Astrocyte (in vitro differentiated cells and primary cell): ENCODE measurements around the gene CARS1. TPM values are rescaled to one million over a fixed set of nuclear protein-coding genes. Genes with fewer than 3 reads are reported as not detected.

ENCODE experiments used
- DNase-seq: peaks from one replicate; pipeline ENCODE4 v3.0.0-alpha.2; 2010; ENCODE audit warnings: low read depth
- FAIRE-seq: peaks from 2 replicates; lab custom pipeline; 2011; peaks lifted over from hg19 to GRCh38; lab: Jason Lieb, UNC
- H2AFZ ChIP-seq: 2 replicates; pipeline ENCODE4 v1.6.0; 2012; ENCODE audit warnings: low read depth, low read length, inconsistent platforms
- H3K27ac ChIP-seq: 2 replicates; pipeline ENCODE4 v1.5.1; 2011; ENCODE audit warnings: low read depth, low read length, inconsistent platforms
- H3K27me3 ChIP-seq: 2 replicates; pipeline ENCODE4 v1.6.0; 2011; ENCODE audit warnings: low read length, inconsistent platforms; ENCODE audit not compliant: insufficient read depth
- H3K36me3 ChIP-seq: 2 replicates; pipeline ENCODE4 v1.5.1; 2011; ENCODE audit warnings: low read length, inconsistent platforms; ENCODE audit not compliant: insufficient read depth
- H3K4me1 ChIP-seq: 2 replicates; pipeline ENCODE4 v1.5.1; 2011; ENCODE audit warnings: low read length, inconsistent platforms; ENCODE audit not compliant: insufficient read depth
- H3K4me2 ChIP-seq: 2 replicates; pipeline ENCODE4 v1.6.0; 2012; ENCODE audit warnings: low read length, inconsistent platforms
- H3K4me3 ChIP-seq: 2 replicates; pipeline ENCODE4 v1.5.1; 2011; ENCODE audit warnings: low read depth, mild to moderate bottlenecking, low read length, inconsistent platforms; ENCODE audit not compliant: insufficient read depth
- H3K79me2 ChIP-seq: 2 replicates; pipeline ENCODE4 v1.6.0; 2012; ENCODE audit warnings: mild to moderate bottlenecking, low read length, inconsistent platforms; ENCODE audit not compliant: insufficient read depth
- H3K9ac ChIP-seq: 2 replicates; pipeline ENCODE4 v1.6.0; 2012; ENCODE audit warnings: mild to moderate bottlenecking, low read length, inconsistent platforms
- H3K9me3 ChIP-seq: 2 replicates; pipeline ENCODE4 v1.5.1; 2012; ENCODE audit warnings: low read depth, mild to moderate bottlenecking, low read length, inconsistent platforms; ENCODE audit not compliant: insufficient read depth
- H4K20me1 ChIP-seq: 2 replicates; pipeline ENCODE4 v1.6.0; 2012; ENCODE audit warnings: low read length, inconsistent platforms; ENCODE audit not compliant: insufficient read depth
- H3K27ac Mint-ChIP-seq: one replicate; pipeline ENCODE4 v1.8.0; 2021; ENCODE audit warnings: mild to moderate bottlenecking, mixed read lengths; ENCODE audit not compliant: unreplicated experiment
- H3K27me3 Mint-ChIP-seq: one replicate; pipeline ENCODE4 v1.8.0; 2021; ENCODE audit warnings: low read depth, mixed read lengths; ENCODE audit not compliant: unreplicated experiment
- H3K36me3 Mint-ChIP-seq: one replicate; pipeline ENCODE4 v1.8.0; 2021; ENCODE audit warnings: low read depth, mixed read lengths; ENCODE audit not compliant: unreplicated experiment
- H3K4me1 Mint-ChIP-seq: one replicate; pipeline ENCODE4 v1.8.0; 2021; ENCODE audit warnings: low read depth, mixed read lengths; ENCODE audit not compliant: unreplicated experiment
- H3K4me3 Mint-ChIP-seq: one replicate; pipeline ENCODE4 v1.8.0; 2021; ENCODE audit warnings: mild to moderate bottlenecking, moderate library complexity, mixed read lengths; ENCODE audit not compliant: unreplicated experiment
- H3K9me3 Mint-ChIP-seq: one replicate; pipeline ENCODE4 v1.8.0; 2021; ENCODE audit warnings: mild to moderate bottlenecking, mixed read lengths; ENCODE audit not compliant: unreplicated experiment
- CTCF ChIP-seq: IDR thresholded peaks from 2 replicates; pipeline ENCODE4 v1.5.1; 2011; ENCODE audit warnings: low read depth, mild to moderate bottlenecking, inconsistent platforms, low read length, moderate library complexity; ENCODE audit not compliant: insufficient read depth
- EZH2 ChIP-seq: IDR thresholded peaks from 2 replicates; pipeline ENCODE4 v1.6.1; 2012; ENCODE audit warnings: mild to moderate bottlenecking, low read length, inconsistent platforms; ENCODE audit not compliant: insufficient read depth
- total RNA-seq: library from RNA; stranded (reverse); gene quantifications from 2 replicates; pipeline ENCODE4 v1.2.1, GENCODE V29; 2021

The CARS1 gene
- total RNA-seq, 1 donor from 2014 or later, result 123 TPM

GRCh38 chr11:3002351-3002861 is 54.8 kb downstream of the CARS1 start:
- no peak overlapping the region for H2AFZ ChIP-seq
- Mint-ChIP-seq H3K27me3 (no peaks in the 10 kb centered on the region), H3K27ac (no peak overlapping the region), H3K4me3 (no peak overlapping the region), H3K9me3 (no peaks in the 10 kb centered on the region), H3K4me1 (peaks cover 2% of the 10 kb centered on the region), H3K36me3 (peaks cover 35% of the 10 kb centered on the region)
- H3K27me3 ChIP-seq, result no peaks in the 10 kb centered on the region
- TF ChIP-seq CTCF (no peak), EZH2 (no peak)
- no peak overlapping the region for H3K4me2 ChIP-seq
- H3K4me1 ChIP-seq, result peaks cover 13% of the 10 kb centered on the region
- DNase-seq (no peak), FAIRE-seq (no peak)
- H3K79me2 ChIP-seq, result no peaks in the 10 kb centered on the region
- peaks cover 9% of the 10 kb centered on the region for H3K36me3 ChIP-seq
- no peak overlapping the region for H3K9ac ChIP-seq
- H4K20me1 ChIP-seq, result peaks cover 11% of the 10 kb centered on the region
- no peak overlapping the region for H3K4me3 ChIP-seq
- H3K9me3 ChIP-seq, result no peaks in the 10 kb centered on the region
- no peak overlapping the region for H3K27ac ChIP-seq

GRCh38 chr11:3001496-3001895 is 55.7 kb downstream of the CARS1 start:
- FAIRE-seq (no peak), DNase-seq (no peak)
- no peaks in the 10 kb centered on the region for H3K9me3 ChIP-seq
- no peak overlapping the region for H2AFZ ChIP-seq
- H3K4me3 ChIP-seq, result no peak overlapping the region
- H3K79me2 ChIP-seq, result no peaks in the 10 kb centered on the region
- H4K20me1 ChIP-seq, result peaks cover 11% of the 10 kb centered on the region
- H3K4me1 ChIP-seq, result peaks cover 13% of the 10 kb centered on the region
- no peak overlapping the region for H3K9ac ChIP-seq
- Mint-ChIP-seq H3K36me3 (peaks cover 39% of the 10 kb centered on the region), H3K27me3 (no peaks in the 10 kb centered on the region), H3K27ac (peak overlapping the region; percentile 75), H3K4me1 (peaks cover 9% of the 10 kb centered on the region), H3K4me3 (no peak overlapping the region), H3K9me3 (no peaks in the 10 kb centered on the region)
- H3K27me3 ChIP-seq, result no peaks in the 10 kb centered on the region
- H3K36me3 ChIP-seq, result peaks cover 9% of the 10 kb centered on the region
- TF ChIP-seq CTCF, result no peak
- TF ChIP-seq EZH2, result no peak
- H3K27ac ChIP-seq, result no peak overlapping the region
- H3K4me2 ChIP-seq, result no peak overlapping the region
